HepG2 (cell line): ENCODE results near the gene KIF2C. TPM values are rescaled to one million over a fixed set of nuclear protein-coding genes. Genes with fewer than 3 reads are reported as not detected.

Experiments
- BCLAF1 ChIP-seq: fragments of 450-650 bp; IDR thresholded peaks from 2 replicates; pipeline ENCODE4 v1.6.1; 2017; ENCODE audit warnings: mild to moderate bottlenecking
- FOSL2 ChIP-seq: sonication (generic); formaldehyde crosslinking; IDR thresholded peaks from 2 replicates; pipeline ENCODE4 v1.4.0; 2020; ENCODE audit warnings: missing genetic modification reagents
- HOXA9 ChIP-seq: sonication (generic); formaldehyde crosslinking; IDR thresholded peaks from 2 replicates; pipeline ENCODE4 v1.8.1; 2022; ENCODE audit warnings: missing genetic modification reagents, mild to moderate bottlenecking, moderate library complexity, borderline replicate concordance
- PHF5A ChIP-seq: IDR thresholded peaks from one replicate; pipeline ENCODE4 v1.6.1; 2018; ENCODE audit warnings: low read depth, missing genetic modification reagents; ENCODE audit not compliant: unreplicated experiment
- PTBP1 ChIP-seq: fragments of 200-400 bp; formaldehyde crosslinking; IDR thresholded peaks from 2 replicates; pipeline ENCODE4 v1.6.1; 2018; ENCODE audit warnings: low read length, low read depth; ENCODE audit not compliant: poor library complexity, severe bottlenecking
- SKIL ChIP-seq: sonication (generic); formaldehyde crosslinking; IDR thresholded peaks from 2 replicates; pipeline ENCODE4 v1.8.0; 2022; ENCODE audit warnings: missing genetic modification reagents, mild to moderate bottlenecking, moderate library complexity, borderline replicate concordance
- ZBTB42 ChIP-seq: sonication (generic); formaldehyde crosslinking; IDR thresholded peaks from 2 replicates; pipeline ENCODE4 v1.5.0; 2020; ENCODE audit warnings: mild to moderate bottlenecking, missing genetic modification reagents
- ZNF468 ChIP-seq: sonication (generic); formaldehyde crosslinking; IDR thresholded peaks from 2 replicates; pipeline ENCODE4 v1.8.0; 2022; ENCODE audit warnings: mild to moderate bottlenecking, moderate library complexity, missing genetic modification reagents
- ZNF580 ChIP-seq: IDR thresholded peaks from 2 replicates; pipeline ENCODE4 v1.6.1; 2016; ENCODE audit warnings: low read depth, borderline replicate concordance
- ZSCAN31 ChIP-seq: sonication (generic); formaldehyde crosslinking; IDR thresholded peaks from 2 replicates; pipeline ENCODE4 v1.5.0; 2020; ENCODE audit warnings: low read depth, mild to moderate bottlenecking, missing genetic modification reagents
- polyA plus RNA-seq, 8 experiments: library from polyadenylated mRNA; depleted of rRNA in 3 of 8; stranded (reverse) in 7 of 8; unstranded in 1 of 8; fragments of >200 nt; fragmentation: Illumina TruSeq in 4 of 8; extraction: Trizol in 4 of 8; gene quantifications; 2 replicates each; pipeline versions ENCODE4 v1.2.1 to v1.2.3, GENCODE V29; 2011 to 2016; ENCODE audit warnings: low read depth in 4 of 8, missing spikeins in 1 of 8, mixed read lengths in 1 of 8; ENCODE audit not compliant: insufficient read depth in 1 of 8
- total RNA-seq, 5 experiments: library from RNA; depleted of rRNA; stranded (reverse); fragments of >200 nt; fragmentation: Illumina TruSeq; extraction: Trizol; gene quantifications; 2 replicates each; pipeline ENCODE4 v1.2.3, GENCODE V29; 2016; ENCODE audit warnings: low read depth in 1 of 5
- TF ChIP-seq, protein P1 (sequence below): sonication (generic); formaldehyde crosslinking; IDR thresholded peaks from 2 replicates; pipeline ENCODE4 v1.5.0; 2020; ENCODE audit warnings: mild to moderate bottlenecking, missing genetic modification reagents, borderline replicate concordance
- TF ChIP-seq, protein P2 (sequence below): sonication (generic); formaldehyde crosslinking; IDR thresholded peaks from 2 replicates; pipeline ENCODE4 v1.4.0; 2020; ENCODE audit warnings: missing genetic modification reagents, borderline replicate concordance

Gene KIF2C
- total and polyA plus RNA-seq, 2 of the 13 experiments (the other 11 are each of a cell fraction or from before 2014, with no cell fraction given), result 29.7 to 53.7 TPM

- peak; percentile 95 for TF ChIP-seq FOSL2 (CRISPR knock-in tag)
- TF ChIP-seq ZNF468 (CRISPR knock-in tag), result no peak
- TF ChIP-seq, protein P1, sequence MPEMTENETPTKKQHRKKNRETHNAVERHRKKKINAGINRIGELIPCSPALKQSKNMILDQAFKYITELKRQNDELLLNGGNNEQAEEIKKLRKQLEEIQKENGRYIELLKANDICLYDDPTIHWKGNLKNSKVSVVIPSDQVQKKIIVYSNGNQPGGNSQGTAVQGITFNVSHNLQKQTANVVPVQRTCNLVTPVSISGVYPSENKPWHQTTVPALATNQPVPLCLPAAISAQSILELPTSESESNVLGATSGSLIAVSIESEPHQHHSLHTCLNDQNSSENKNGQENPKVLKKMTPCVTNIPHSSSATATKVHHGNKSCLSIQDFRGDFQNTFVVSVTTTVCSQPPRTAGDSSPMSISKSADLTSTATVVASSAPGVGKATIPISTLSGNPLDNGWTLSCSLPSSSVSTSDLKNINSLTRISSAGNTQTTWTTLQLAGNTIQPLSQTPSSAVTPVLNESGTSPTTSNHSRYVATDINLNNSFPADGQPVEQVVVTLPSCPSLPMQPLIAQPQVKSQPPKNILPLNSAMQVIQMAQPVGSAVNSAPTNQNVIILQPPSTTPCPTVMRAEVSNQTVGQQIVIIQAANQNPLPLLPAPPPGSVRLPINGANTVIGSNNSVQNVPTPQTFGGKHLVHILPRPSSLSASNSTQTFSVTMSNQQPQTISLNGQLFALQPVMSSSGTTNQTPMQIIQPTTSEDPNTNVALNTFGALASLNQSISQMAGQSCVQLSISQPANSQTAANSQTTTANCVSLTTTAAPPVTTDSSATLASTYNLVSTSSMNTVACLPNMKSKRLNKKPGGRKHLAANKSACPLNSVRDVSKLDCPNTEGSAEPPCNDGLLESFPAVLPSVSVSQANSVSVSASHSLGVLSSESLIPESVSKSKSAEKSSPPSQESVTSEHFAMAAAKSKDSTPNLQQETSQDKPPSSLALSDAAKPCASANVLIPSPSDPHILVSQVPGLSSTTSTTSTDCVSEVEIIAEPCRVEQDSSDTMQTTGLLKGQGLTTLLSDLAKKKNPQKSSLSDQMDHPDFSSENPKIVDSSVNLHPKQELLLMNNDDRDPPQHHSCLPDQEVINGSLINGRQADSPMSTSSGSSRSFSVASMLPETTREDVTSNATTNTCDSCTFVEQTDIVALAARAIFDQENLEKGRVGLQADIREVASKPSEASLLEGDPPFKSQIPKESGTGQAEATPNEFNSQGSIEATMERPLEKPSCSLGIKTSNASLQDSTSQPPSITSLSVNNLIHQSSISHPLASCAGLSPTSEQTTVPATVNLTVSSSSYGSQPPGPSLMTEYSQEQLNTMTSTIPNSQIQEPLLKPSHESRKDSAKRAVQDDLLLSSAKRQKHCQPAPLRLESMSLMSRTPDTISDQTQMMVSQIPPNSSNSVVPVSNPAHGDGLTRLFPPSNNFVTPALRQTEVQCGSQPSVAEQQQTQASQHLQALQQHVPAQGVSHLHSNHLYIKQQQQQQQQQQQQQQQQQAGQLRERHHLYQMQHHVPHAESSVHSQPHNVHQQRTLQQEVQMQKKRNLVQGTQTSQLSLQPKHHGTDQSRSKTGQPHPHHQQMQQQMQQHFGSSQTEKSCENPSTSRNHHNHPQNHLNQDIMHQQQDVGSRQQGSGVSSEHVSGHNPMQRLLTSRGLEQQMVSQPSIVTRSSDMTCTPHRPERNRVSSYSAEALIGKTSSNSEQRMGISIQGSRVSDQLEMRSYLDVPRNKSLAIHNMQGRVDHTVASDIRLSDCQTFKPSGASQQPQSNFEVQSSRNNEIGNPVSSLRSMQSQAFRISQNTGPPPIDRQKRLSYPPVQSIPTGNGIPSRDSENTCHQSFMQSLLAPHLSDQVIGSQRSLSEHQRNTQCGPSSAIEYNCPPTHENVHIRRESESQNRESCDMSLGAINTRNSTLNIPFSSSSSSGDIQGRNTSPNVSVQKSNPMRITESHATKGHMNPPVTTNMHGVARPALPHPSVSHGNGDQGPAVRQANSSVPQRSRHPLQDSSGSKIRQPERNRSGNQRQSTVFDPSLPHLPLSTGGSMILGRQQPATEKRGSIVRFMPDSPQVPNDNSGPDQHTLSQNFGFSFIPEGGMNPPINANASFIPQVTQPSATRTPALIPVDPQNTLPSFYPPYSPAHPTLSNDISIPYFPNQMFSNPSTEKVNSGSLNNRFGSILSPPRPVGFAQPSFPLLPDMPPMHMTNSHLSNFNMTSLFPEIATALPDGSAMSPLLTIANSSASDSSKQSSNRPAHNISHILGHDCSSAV (CRISPR knock-in tag), result no peak
- TF ChIP-seq SKIL (CRISPR knock-in tag), result no peak
- peak; percentile 58 for TF ChIP-seq PHF5A (CRISPR knock-in tag)
- TF ChIP-seq ZNF580 (CRISPR knock-in tag), result no peak
- no peak for TF ChIP-seq ZBTB42
- TF ChIP-seq ZSCAN31 (CRISPR knock-in tag), result peak; percentile 77
- no peak for TF ChIP-seq BCLAF1
- TF ChIP-seq PTBP1, result no peak
- no peak for TF ChIP-seq HOXA9
- TF ChIP-seq, protein P2, sequence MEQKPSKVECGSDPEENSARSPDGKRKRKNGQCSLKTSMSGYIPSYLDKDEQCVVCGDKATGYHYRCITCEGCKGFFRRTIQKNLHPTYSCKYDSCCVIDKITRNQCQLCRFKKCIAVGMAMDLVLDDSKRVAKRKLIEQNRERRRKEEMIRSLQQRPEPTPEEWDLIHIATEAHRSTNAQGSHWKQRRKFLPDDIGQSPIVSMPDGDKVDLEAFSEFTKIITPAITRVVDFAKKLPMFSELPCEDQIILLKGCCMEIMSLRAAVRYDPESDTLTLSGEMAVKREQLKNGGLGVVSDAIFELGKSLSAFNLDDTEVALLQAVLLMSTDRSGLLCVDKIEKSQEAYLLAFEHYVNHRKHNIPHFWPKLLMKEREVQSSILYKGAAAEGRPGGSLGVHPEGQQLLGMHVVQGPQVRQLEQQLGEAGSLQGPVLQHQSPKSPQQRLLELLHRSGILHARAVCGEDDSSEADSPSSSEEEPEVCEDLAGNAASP (CRISPR knock-in tag), result peak; percentile 16; the same call in 1 of the 2 replicates
Observed at GRCh38 chr1:44730741-44731512, 8.7 kb upstream of the KIF2C start, which contains the start of gene RNU5D-1 (continued).
